Left cardiac atrium (tissue), 4 donors: ENCODE data around the gene MYZAP. TPM values are rescaled to one million over a fixed set of nuclear protein-coding genes. Genes with fewer than 3 reads are reported as not detected.

Experiments
- ATAC-seq, 2 donors: fragments of 200-7000 bp; cut with Tn5 transposase; one replicate each; pipeline ENCODE4 v1.9.1; 2020; ENCODE audit warnings: mild to moderate bottlenecking in 2 of 2, moderate library complexity in 2 of 2
- DNase-seq: peaks from one replicate; pipeline ENCODE4 v3.0.0-alpha.2; 2020
- intact Hi-C, 2 donors: fragments of 100-400 bp; cut with DNase I; formaldehyde crosslinking; loops; one replicate each; pipeline versions ENCODE4 v1.14.1 to v1.15.1; 2022 to 2023
- total RNA-seq, 2 donors: library from RNA; stranded (reverse); fragmentation: NEBNext Ultra II Directional; extraction: Animal tissue kit (Norgen Biotek cat#: 25700); gene quantifications; one replicate each; pipeline ENCODE4 v1.2.1, GENCODE V29; 2021
- donor health status: DM: no; HTN: yes; CAD: no.
- donor health status: DM: no; HTN: yes; CAD: no; lungs with severe emphysema.
- donor health status: DM: yes; HTN: yes; CAD: no.
- donor health status: Dilated cardiomyopathy.

MYZAP gene
- total RNA-seq, 2 donors from 2014 or later: 429 to 452 TPM

- no peak for ATAC-seq
- intact Hi-C loops: no loop called here
- no peak for DNase-seq
Measured at GRCh38 chr15:57583282-57583681, 8.4 kb upstream of the MYZAP start.

- ATAC-seq (no peak), DNase-seq (no peak)
- intact Hi-C loops: no loop called here
Measured at GRCh38 chr15:57583720-57584119, 8.0 kb upstream of the MYZAP start.

DNA sequence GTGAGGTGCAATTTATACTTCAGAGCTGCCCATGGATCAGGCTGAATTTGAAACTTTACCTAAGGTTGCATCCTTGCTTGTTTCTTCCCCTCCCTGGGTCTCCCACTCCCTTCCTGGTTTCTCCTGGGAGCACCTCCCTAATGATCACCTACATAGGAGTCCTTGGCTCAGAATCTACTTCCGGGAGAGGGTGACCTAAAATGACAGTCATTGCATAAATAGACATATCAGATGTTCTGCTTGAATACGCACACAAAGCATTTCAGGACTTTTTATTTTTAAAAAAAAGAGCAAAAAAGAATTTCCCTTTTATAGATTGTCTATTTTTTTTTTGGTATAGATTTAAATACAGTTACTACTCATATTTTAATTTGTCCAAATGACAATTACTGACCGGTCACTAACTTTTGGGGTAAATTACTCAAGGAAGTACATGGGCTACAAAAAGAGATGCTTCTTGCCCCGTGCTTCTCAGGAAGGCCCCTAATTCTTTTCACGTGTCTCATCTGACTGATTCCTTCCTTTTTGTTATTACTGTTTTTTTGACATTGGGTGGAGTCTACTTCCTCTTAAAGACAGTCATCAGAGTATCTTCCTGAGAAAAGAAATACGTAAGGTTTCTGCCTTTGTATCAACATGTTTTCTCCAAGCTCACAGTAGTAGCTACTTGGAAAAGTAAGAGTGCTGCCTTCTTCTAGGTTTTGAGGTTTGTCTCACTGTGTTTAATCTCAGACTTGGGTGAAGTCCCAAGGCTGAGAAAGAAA, 4.9 kb upstream of the MYZAP start:
- DNase-seq: no peak
- ATAC-seq: no peak
- intact Hi-C loops: no loop called here

GRCh38 chr15:57589281-57589680, 2.4 kb upstream of the MYZAP start:
- DNase-seq: no peak
- peak in 1 of 2 donors; percentile 47 for ATAC-seq

GRCh38 chr15:57589754-57590153, 1.9 kb upstream of the MYZAP start:
- intact Hi-C loops: loop anchor here in 1 of 2 donors (2.0 kb wide), 1 partner anchor 27 kb away; no protein-coding TSS in a partner anchor
- peak; percentile 36 for DNase-seq
- peak; percentile 12 to 34 for ATAC-seq

More at GRCh38 chr15:57589281-57589680, 2.4 kb upstream of the MYZAP start:
- intact Hi-C loops: no loop called here

DNA sequence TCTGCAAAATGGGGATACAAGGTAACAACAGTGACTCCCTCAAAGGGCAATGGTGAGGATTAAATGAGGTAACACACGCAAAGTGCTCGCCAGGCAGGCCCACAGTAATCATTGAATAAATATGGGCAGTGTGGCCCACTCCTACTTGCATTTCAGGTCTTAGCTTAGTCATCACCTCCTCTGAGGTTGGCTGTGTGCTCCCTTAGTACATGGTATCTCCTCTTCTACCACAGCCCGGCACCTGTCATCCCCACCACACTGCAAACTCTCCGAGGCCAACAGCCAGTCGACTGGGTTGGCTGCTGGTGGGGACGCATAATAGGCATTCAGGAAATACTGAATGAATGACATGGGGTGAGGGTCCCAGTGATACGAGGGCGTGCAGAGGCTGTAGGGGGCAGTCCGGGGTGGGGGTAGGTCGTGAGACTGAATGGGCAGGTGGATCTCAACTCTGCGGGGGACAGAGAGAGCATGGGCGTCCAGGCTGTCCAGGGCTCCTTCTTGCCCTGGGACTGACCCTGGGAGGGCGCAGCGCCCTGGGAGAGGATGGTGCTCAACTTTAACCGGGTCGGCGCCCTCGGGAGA, 375 bp upstream of the MYZAP start:
- intact Hi-C loops: loop anchor here in 1 of 2 donors (2.0 kb wide), 1 partner anchor 29 kb away; no protein-coding TSS in a partner anchor
- no peak for DNase-seq
- ATAC-seq: peak in 1 of 2 donors; percentile 3

DNA sequence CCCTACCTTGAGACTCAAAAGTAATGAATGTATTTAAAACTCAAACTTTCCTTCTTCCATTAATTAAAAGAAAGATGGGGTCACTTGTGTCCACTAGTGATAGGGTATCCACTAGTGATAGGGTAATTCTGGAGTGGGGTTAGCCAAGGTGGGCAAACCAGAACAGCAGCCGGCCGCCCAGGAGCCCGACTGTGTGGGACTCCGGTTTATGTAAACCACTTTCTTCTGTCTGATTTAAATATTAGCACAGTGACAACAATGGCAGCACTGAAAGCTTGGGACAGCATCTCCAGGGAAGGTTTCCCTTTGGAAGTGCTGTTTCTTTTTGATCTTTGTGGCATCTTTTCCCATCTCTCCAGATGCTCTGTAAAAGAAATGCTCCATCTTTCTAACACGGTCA, 722 bp downstream of the MYZAP start:
- ATAC-seq: no peak
- intact Hi-C loops: no loop called here
- no peak for DNase-seq

DNA sequence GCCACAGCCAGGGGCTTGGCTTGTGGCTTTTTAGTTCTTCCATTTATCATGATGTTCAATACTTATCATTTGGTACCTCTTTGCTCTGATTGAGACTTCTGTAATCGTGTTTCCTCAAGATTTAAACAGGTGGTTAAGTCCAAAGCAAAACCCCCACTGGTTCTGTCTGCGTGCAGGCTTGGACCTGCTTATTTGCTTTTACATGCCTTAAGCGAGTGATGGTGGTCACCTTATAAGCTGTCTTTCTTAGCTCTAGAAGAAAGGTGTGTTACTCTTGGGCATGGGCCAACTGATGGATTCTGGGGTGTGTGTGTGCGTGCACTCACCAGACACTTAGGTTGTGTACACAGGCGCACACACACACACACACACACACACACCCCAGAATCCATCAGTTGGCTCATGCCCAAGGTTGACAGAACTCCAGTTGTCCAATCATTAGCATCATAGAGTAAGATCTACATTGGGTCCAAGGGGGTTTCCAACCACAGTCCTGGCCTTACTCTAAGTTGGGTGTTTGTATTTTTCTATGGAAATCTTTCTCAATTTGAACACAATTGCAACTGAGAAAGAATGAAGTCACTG, 1.2 kb downstream of the MYZAP start:
- intact Hi-C loops: no loop called here
- no peak for ATAC-seq
- no peak for DNase-seq

GRCh38 chr15:57594479-57594878, 2.8 kb downstream of the MYZAP start:
- intact Hi-C loops: no loop called here
- ATAC-seq (no peak), DNase-seq (no peak)

DNA sequence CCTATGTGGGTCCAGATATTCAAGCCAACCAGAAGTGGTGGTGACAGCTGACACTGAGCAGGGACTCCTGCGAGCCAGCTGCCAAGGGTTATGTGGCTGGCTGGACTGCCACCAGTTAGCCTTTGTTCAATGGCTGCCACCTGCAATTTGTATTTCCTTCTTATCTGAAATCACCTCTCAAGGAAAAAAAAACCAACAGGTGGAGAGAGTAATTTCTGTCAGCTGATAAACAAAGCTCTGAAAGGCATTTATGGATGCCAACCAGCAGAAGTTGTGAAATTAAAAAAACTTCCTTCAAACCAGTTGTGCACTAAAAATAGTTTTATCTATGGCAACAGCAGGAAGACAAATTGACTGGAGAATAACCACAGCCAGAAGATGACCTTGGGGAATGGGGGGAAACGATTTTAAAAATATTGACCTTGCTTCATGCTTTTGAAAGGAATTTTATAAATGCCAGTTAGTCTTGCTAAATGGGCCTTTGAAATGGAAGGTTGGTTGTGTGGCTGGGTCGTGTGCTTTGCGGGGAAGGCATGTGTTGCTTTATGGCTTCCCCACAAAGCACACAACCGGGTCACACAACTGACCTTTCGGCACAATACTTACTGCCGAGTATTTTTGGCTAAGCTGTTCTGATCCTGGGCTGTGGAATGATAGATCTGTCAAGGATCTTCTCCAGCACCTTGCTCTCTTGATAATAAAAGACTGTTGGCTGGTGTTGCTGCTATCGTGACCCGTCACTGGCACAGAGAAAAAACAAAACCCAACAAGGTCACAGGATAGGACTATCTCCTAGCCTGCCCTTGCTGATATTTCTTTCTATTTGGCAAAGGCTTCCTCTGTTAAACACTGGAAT, 3.5 kb downstream of the MYZAP start:
- DNase-seq: peak; percentile 55
- ATAC-seq: peak; percentile 56 to 63
- intact Hi-C loops: no loop called here

GRCh38 chr15:57596301-57596855, 4.7 kb downstream of the MYZAP start:
- DNase-seq: no peak
- peak; percentile 42 to 46 for ATAC-seq
- intact Hi-C loops: no loop called here

DNA sequence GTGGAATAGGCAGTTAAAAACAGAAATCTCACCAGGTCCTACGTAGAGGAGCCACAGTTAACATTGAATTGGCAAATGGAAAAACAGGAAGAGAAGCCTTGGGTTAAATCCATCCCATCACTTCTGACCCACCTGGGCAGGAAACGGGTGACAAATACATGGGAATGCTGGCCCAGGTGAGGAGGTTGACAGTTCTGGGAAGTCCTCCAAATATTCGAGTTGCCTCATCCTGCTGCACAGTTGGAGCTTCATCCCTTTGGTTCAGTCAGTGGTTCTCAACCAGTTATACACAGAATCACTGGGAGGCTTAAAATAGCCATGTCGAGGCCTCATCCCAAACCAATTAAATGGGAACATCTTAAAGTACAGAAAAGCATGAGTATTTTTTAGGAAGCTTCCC, 5.3 kb downstream of the MYZAP start:
- DNase-seq (no peak), ATAC-seq (peak in 1 of 2 donors; percentile 8)
- intact Hi-C loops: no loop called here

DNA sequence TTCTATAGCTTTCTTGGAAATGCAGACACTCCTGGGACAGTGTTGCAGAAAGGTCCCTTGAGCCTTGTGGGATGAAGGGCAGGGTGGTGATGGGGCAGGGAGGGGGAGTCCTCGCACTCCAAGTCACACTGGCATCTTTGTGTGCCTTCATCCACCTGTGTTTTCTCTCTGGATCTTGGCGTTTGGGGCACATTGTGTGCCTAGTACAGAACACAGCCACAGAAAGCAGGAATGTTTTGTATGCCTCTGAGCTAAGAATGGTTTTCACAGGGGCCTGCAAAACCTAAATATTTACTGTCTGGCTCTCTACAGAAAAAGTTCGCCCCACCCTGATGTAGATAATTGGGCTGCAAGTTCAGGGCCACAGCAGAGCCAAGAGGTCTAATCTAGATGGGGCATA, 5.7 kb downstream of the MYZAP start:
- DNase-seq: no peak
- intact Hi-C loops: no loop called here
- ATAC-seq: no peak

DNA sequence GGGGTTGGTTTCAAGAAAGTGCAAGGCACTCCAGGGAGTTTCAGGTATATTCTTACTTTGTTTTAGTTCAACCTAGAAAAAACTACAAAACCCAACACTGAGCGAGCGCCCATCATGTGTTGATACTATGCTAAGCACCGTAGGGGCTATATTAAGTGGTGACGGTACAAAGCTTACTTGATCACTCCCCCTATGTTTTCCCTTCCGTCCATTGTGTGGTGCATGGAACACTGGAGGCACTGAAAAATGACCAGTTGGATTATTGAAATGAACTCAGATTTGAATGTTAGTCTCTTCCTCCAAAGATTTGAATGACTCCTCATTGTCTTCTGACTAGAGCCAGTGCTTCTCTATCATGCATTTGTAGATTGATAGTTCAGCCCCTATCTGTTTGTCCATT, 6.6 kb downstream of the MYZAP start:
- DNase-seq (no peak), ATAC-seq (no peak)
- intact Hi-C loops: no loop called here

GRCh38 chr15:57599296-57599810, 7.6 kb downstream of the MYZAP start:
- DNase-seq (no peak), ATAC-seq (no peak)
- intact Hi-C loops: no loop called here

- ATAC-seq (no peak), DNase-seq (no peak)
- intact Hi-C loops: no loop called here
Measured at GRCh38 chr15:57600197-57600596, 8.5 kb downstream of the MYZAP start.

DNA sequence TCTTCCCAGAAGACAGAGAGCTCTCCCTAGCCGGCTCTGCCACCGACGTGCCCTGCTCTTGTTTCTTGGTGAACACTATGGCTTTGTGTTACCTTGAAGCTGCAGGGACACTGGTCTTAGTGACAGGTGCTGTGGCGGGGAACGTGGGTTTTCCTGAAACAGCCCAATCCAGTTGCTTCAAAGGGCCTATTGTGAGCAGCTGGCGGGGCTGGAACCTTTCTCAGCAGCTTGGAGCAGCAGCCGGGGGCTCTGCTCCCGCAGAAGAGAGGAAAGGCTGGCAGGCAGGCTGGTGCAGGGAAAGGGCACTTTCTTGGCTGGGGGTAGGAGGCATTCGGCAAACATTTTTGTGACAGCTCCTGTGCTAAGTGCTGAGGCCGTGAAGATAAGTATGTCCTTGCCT, 12.8 kb downstream of the MYZAP start:
- ATAC-seq (peak; percentile 12 to 43), DNase-seq (peak; percentile 42)
- intact Hi-C loops: no loop called here

- no peak for DNase-seq
- intact Hi-C loops: no loop called here
- ATAC-seq: no peak
Measured at GRCh38 chr15:57605491-57605890, 13.8 kb downstream of the MYZAP start.

- ATAC-seq (no peak), DNase-seq (no peak)
- intact Hi-C loops: no loop called here
Measured at GRCh38 chr15:57606048-57606447, 14.3 kb downstream of the MYZAP start.
